ENCODE data around the gene SELENOV. TPM values are rescaled to one million over a fixed set of nuclear protein-coding genes. Genes with fewer than 3 reads are reported as not detected.
A peak's percentile ranks its signal among the peaks of the same experiment; 100 is the strongest.

The SELENOV gene
- total and polyA plus RNA-seq, 2 donors from 2014 or later, result not detected

GRCh38 chr19:39515551-39516191 is 732 bp downstream of the SELENOV start:
- H3K4me1 ChIP-seq (ENCODE audit: control insufficient read depth in 2 of 3, insufficient read depth in 2 of 3, low read depth in 1 of 3, low read length in 3 of 3), result peaks cover 0 to 11% (median 0%) of the 10 kb centered on the region in 3 donors
- no peaks in the 10 kb centered on the region for H3K9me3 ChIP-seq (ENCODE audit: control insufficient read depth in 2 of 3, insufficient read depth in 1 of 3, low read length in 3 of 3)
- peak overlapping the region in 1 of 3 donors; percentile 61 for H3K4me3 ChIP-seq (ENCODE audit: low read length in 3 of 3)
- no peak overlapping the region for H3K27ac ChIP-seq (ENCODE audit: low read depth in 2 of 2, low read length in 2 of 2)
- FAIRE-seq, result no peak
- no peaks in the 10 kb centered on the region for H3K36me3 ChIP-seq (ENCODE audit: control insufficient read depth in 2 of 3, insufficient read depth in 3 of 3, low read length in 3 of 3)
- peak in 1 of 5 donors; percentile 38 for DNase-seq
- intact Hi-C loops (cut with DNase I), result no loop called here
- TF ChIP-seq, protein P1, sequence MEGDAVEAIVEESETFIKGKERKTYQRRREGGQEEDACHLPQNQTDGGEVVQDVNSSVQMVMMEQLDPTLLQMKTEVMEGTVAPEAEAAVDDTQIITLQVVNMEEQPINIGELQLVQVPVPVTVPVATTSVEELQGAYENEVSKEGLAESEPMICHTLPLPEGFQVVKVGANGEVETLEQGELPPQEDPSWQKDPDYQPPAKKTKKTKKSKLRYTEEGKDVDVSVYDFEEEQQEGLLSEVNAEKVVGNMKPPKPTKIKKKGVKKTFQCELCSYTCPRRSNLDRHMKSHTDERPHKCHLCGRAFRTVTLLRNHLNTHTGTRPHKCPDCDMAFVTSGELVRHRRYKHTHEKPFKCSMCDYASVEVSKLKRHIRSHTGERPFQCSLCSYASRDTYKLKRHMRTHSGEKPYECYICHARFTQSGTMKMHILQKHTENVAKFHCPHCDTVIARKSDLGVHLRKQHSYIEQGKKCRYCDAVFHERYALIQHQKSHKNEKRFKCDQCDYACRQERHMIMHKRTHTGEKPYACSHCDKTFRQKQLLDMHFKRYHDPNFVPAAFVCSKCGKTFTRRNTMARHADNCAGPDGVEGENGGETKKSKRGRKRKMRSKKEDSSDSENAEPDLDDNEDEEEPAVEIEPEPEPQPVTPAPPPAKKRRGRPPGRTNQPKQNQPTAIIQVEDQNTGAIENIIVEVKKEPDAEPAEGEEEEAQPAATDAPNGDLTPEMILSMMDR (IDR thresholded peaks at IDR 0.05; ENCODE audit: borderline replicate concordance, extremely low read depth, insufficient read depth), result no peak
- H3K27me3 ChIP-seq (ENCODE audit: control insufficient read depth, insufficient read depth, low read length), result no peaks in the 10 kb centered on the region
- H3K9ac ChIP-seq (ENCODE audit: low read length in 3 of 3), result peak overlapping the region in 1 of 3 donors; percentile 7

- DNase-seq (no peak), FAIRE-seq (no peak)
- H3K4me1 ChIP-seq (ENCODE audit: control insufficient read depth in 2 of 3, insufficient read depth in 2 of 3, low read depth in 1 of 3, low read length in 3 of 3), result peaks cover 0 to 11% (median 0%) of the 10 kb centered on the region in 3 donors
- H3K27me3 ChIP-seq (ENCODE audit: control insufficient read depth, insufficient read depth, low read length), result no peaks in the 10 kb centered on the region
- TF ChIP-seq, protein P1 (IDR thresholded peaks at IDR 0.05; ENCODE audit: borderline replicate concordance, extremely low read depth, insufficient read depth), result no peak
- H3K36me3 ChIP-seq (ENCODE audit: control insufficient read depth in 2 of 3, insufficient read depth in 3 of 3, low read length in 3 of 3), result no peaks in the 10 kb centered on the region
- H3K27ac ChIP-seq (ENCODE audit: low read depth in 2 of 2, low read length in 2 of 2), result no peak overlapping the region
- peak overlapping the region in 1 of 3 donors; percentile 61 for H3K4me3 ChIP-seq (ENCODE audit: low read length in 3 of 3)
- H3K9me3 ChIP-seq (ENCODE audit: control insufficient read depth in 2 of 3, insufficient read depth in 1 of 3, low read length in 3 of 3), result no peaks in the 10 kb centered on the region
- H3K9ac ChIP-seq (ENCODE audit: low read length in 3 of 3), result no peak overlapping the region
- intact Hi-C loops (cut with DNase I), result no loop called here
Measured at GRCh38 chr19:39516270-39516669, 1.3 kb downstream of the SELENOV start.

GRCh38 chr19:39517432-39517831 is 2.5 kb downstream of the SELENOV start:
- Histone ChIP-seq H3K9ac (ENCODE audit: low read length in 3 of 3) (no peak overlapping the region), H3K4me3 (ENCODE audit: low read length in 3 of 3) (no peak overlapping the region), H3K36me3 (ENCODE audit: control insufficient read depth in 2 of 3, insufficient read depth in 3 of 3, low read length in 3 of 3) (no peaks in the 10 kb centered on the region), H3K4me1 (ENCODE audit: control insufficient read depth in 2 of 3, insufficient read depth in 2 of 3, low read depth in 1 of 3, low read length in 3 of 3) (peaks cover 0 to 11% (median 0%) of the 10 kb centered on the region in 3 donors), H3K27ac (ENCODE audit: low read depth in 2 of 2, low read length in 2 of 2) (no peak overlapping the region), H3K27me3 (ENCODE audit: control insufficient read depth, insufficient read depth, low read length) (no peaks in the 10 kb centered on the region), H3K9me3 (ENCODE audit: control insufficient read depth in 2 of 3, insufficient read depth in 1 of 3, low read length in 3 of 3) (no peaks in the 10 kb centered on the region)
- FAIRE-seq (no peak), DNase-seq (no peak)
- intact Hi-C loops (cut with DNase I), result no loop called here
- TF ChIP-seq, protein P1 (IDR thresholded peaks at IDR 0.05; ENCODE audit: borderline replicate concordance, extremely low read depth, insufficient read depth), result no peak
